H9 (cell line): ENCODE results near the gene QSOX2. TPM values are rescaled to one million over a fixed set of nuclear protein-coding genes. Genes with fewer than 3 reads are reported as not detected.

ENCODE experiments used
- DNase-seq: peaks from one replicate; pipeline ENCODE4 v3.0.0-alpha.2; 2017
- H2AFZ ChIP-seq: one replicate; pipeline ENCODE4 v1.6.1; 2013; ENCODE audit warnings: mild to moderate bottlenecking, low read length, control low read depth, moderate library complexity
- H2AK5ac ChIP-seq: 2 replicates; pipeline ENCODE4 v1.6.1; 2013; ENCODE audit warnings: low read length, control low read depth, mixed read lengths; ENCODE audit not compliant: insufficient read length
- H2BK120ac ChIP-seq: one replicate; pipeline ENCODE4 v1.6.1; 2013; ENCODE audit warnings: low read depth, mild to moderate bottlenecking, low read length, control low read depth, inconsistent platforms; ENCODE audit not compliant: poor library complexity, severe bottlenecking
- H2BK12ac ChIP-seq: 2 replicates; pipeline ENCODE4 v1.6.1; 2013; ENCODE audit warnings: low read length, control low read depth, mixed read lengths, low read depth; ENCODE audit not compliant: insufficient read length
- H2BK15ac ChIP-seq: 2 replicates; pipeline ENCODE4 v1.6.1; 2013; ENCODE audit warnings: low read depth, low read length, control low read depth
- H2BK20ac ChIP-seq: one replicate; pipeline ENCODE4 v1.6.1; 2013; ENCODE audit warnings: low read depth, mild to moderate bottlenecking, low read length, control low read depth, inconsistent platforms; ENCODE audit not compliant: poor library complexity, severe bottlenecking
- H2BK5ac ChIP-seq: 2 replicates; pipeline ENCODE4 v1.6.1; 2013; ENCODE audit warnings: low read length, control low read depth, mixed read lengths; ENCODE audit not compliant: insufficient read length
- H3K14ac ChIP-seq: 2 replicates; pipeline ENCODE4 v1.6.1; 2013; ENCODE audit warnings: low read length, control low read depth; ENCODE audit not compliant: insufficient read depth
- H3K18ac ChIP-seq: 2 replicates; pipeline ENCODE4 v1.6.1; 2013; ENCODE audit warnings: low read depth, mild to moderate bottlenecking, mixed read lengths, low read length, control low read depth; ENCODE audit not compliant: insufficient read length
- H3K23ac ChIP-seq: 2 replicates; pipeline ENCODE4 v1.6.1; 2013; ENCODE audit warnings: low read length, control low read depth, mixed read lengths, low read depth; ENCODE audit not compliant: insufficient read length
- H3K23me2 ChIP-seq: 2 replicates; pipeline ENCODE4 v1.6.1; 2013; ENCODE audit warnings: low read depth, mild to moderate bottlenecking, mixed read lengths, low read length, control low read depth; ENCODE audit not compliant: insufficient read length, poor library complexity, severe bottlenecking
- H3K27ac ChIP-seq: 2 replicates; pipeline ENCODE4 v1.5.1; 2013; ENCODE audit warnings: low read length, control low read depth, mixed read lengths, low read depth; ENCODE audit not compliant: insufficient read length
- H3K27me3 ChIP-seq: 2 replicates; pipeline ENCODE4 v1.6.1; 2013; ENCODE audit warnings: low read length, control low read depth, inconsistent platforms; ENCODE audit not compliant: insufficient read depth
- H3K4ac ChIP-seq: 2 replicates; pipeline ENCODE4 v1.6.1; 2013; ENCODE audit warnings: low read depth, mild to moderate bottlenecking, control low read depth, inconsistent platforms, low read length, moderate library complexity
- H3K4me1 ChIP-seq: 2 replicates; pipeline ENCODE4 v1.6.1; 2013; ENCODE audit warnings: low read length, control low read depth, inconsistent platforms; ENCODE audit not compliant: insufficient read depth
- H3K4me2 ChIP-seq: 2 replicates; pipeline ENCODE4 v1.6.1; 2013; ENCODE audit warnings: low read length, control low read depth, mixed read lengths; ENCODE audit not compliant: insufficient read length, insufficient read depth
- H3K56ac ChIP-seq: 2 replicates; pipeline ENCODE4 v1.6.1; 2013; ENCODE audit warnings: low read depth, mild to moderate bottlenecking, mixed read lengths, low read length, control low read depth; ENCODE audit not compliant: insufficient read length
- H3K79me1 ChIP-seq: 2 replicates; pipeline ENCODE4 v1.6.1; 2013; ENCODE audit warnings: low read depth, mild to moderate bottlenecking, moderate library complexity, low read length, control low read depth, inconsistent platforms; ENCODE audit not compliant: insufficient read depth, poor library complexity, severe bottlenecking
- H3K79me2 ChIP-seq: 2 replicates; pipeline ENCODE4 v1.6.1; 2013; ENCODE audit warnings: low read length, control low read depth, inconsistent platforms; ENCODE audit not compliant: insufficient read depth
- H3K9ac ChIP-seq: 2 replicates; pipeline ENCODE4 v1.6.1; 2013; ENCODE audit warnings: low read length, control low read depth, mixed read lengths; ENCODE audit not compliant: insufficient read length; ENCODE audit errors: extremely low read depth
- H3K9me3 ChIP-seq: one replicate; pipeline ENCODE4 v1.6.1; 2013; ENCODE audit warnings: low read depth, low read length, inconsistent platforms; ENCODE audit not compliant: control insufficient read depth
- H3T11ph ChIP-seq: one replicate; pipeline ENCODE4 v1.6.1; 2013; ENCODE audit warnings: mild to moderate bottlenecking, low read length, control low read depth, inconsistent platforms
- H4K20me1 ChIP-seq: one replicate; pipeline ENCODE4 v1.6.1; 2013; ENCODE audit not compliant: control insufficient read depth, insufficient read length, insufficient read depth
- H4K5ac ChIP-seq: 2 replicates; pipeline ENCODE4 v1.6.1; 2013; ENCODE audit warnings: low read depth, mild to moderate bottlenecking, mixed read lengths, low read length, control low read depth; ENCODE audit not compliant: insufficient read length
- H4K8ac ChIP-seq: replicated peaks from 2 replicates; pipeline ENCODE4 v1.6.1; 2013; ENCODE audit warnings: low read length, control low read depth, mixed read lengths, low read depth; ENCODE audit not compliant: insufficient read length
- H4K91ac ChIP-seq: 2 replicates; pipeline ENCODE4 v1.6.1; 2013; ENCODE audit warnings: low read depth, mild to moderate bottlenecking, moderate library complexity, mixed read lengths, low read length, control low read depth; ENCODE audit not compliant: insufficient read length
- H3K27ac Mint-ChIP-seq, 3 experiments: 2 replicates in 2 of 3; 3 replicates in 1 of 3; pipeline ENCODE4 v1.8.0; 2020 to 2021; ENCODE audit warnings: mixed read lengths in 3 of 3, mild to moderate bottlenecking in 1 of 3, moderate library complexity in 1 of 3
- H3K27me3 Mint-ChIP-seq: 2 replicates; pipeline ENCODE4 v1.8.0; 2021; ENCODE audit warnings: low read depth, mild to moderate bottlenecking, moderate library complexity, mixed read lengths
- H3K36me3 Mint-ChIP-seq, 3 experiments: 2 replicates in 2 of 3; 3 replicates in 1 of 3; pipeline ENCODE4 v1.8.0; 2020 to 2021; ENCODE audit warnings: low read depth in 3 of 3, mixed read lengths in 3 of 3; ENCODE audit not compliant: insufficient read depth in 1 of 3
- H3K4me1 Mint-ChIP-seq, 2 experiments: 2 replicates each; pipeline ENCODE4 v1.8.0; 2020; ENCODE audit warnings: mixed read lengths in 2 of 2
- H3K4me3 Mint-ChIP-seq, 2 experiments: 2 replicates in 1 of 2; 3 replicates in 1 of 2; pipeline ENCODE4 v1.8.0; 2020 to 2021; ENCODE audit warnings: mild to moderate bottlenecking in 2 of 2, mixed read lengths in 2 of 2, moderate library complexity in 1 of 2
- H3K9me3 Mint-ChIP-seq, 2 experiments: 2 replicates in 1 of 2; 3 replicates in 1 of 2; pipeline ENCODE4 v1.8.0; 2020; ENCODE audit warnings: mild to moderate bottlenecking in 2 of 2, mixed read lengths in 2 of 2, moderate library complexity in 1 of 2
- CTCF ChIP-seq: fragments of 200-600 bp; sonication (generic); conservative IDR thresholded peaks from 3 replicates; pipeline ENCODE4 v1.8.0; 2021; ENCODE audit warnings: antibody characterized with exemption, mild to moderate bottlenecking
- WGBS: extraction: QIAGEN DNeasy Blood & Tissue Kit; methylation state at CpG from one replicate; pipeline ENCODE4 v1.1.7; 2013; ENCODE audit warnings: missing lambda C conversion rate, low lambda C conversion rate, mixed read lengths; ENCODE audit not compliant: insufficient read length; ENCODE audit errors: extremely low coverage; 5-methylcytosine and 5-hydroxymethylcytosine counted together
- total RNA-seq: library from RNA; stranded (reverse); gene quantifications from 2 replicates; pipeline ENCODE4 v1.2.1, GENCODE V29; 2021

QSOX2 gene
- total RNA-seq, 1 experiment from 2014 or later: 25.8 TPM

GRCh38 chr9:136252281-136252680 lies 6.7 kb upstream of the QSOX2 start:
- no peaks in the 10 kb centered on the region for H3K23me2 ChIP-seq
- no peaks in the 10 kb centered on the region for H3K79me2 ChIP-seq
- Mint-ChIP-seq H3K9me3 (no peaks in the 10 kb centered on the region), H3K27ac (no peak overlapping the region), H3K27me3 (peaks cover 5% of the 10 kb centered on the region), H3K4me1 (peaks cover 11 to 19% of the 10 kb centered on the region in 2 experiments), H3K36me3 (no peaks in the 10 kb centered on the region), H3K4me3 (no peak overlapping the region)
- DNase-seq: no peak
- no peak overlapping the region for H3K27ac ChIP-seq
- TF ChIP-seq CTCF: no peak
- H2AFZ ChIP-seq: no peak overlapping the region
- no peak overlapping the region for H3T11ph ChIP-seq
- no peak overlapping the region for H2BK5ac ChIP-seq
- no peak overlapping the region for H4K91ac ChIP-seq
- no peak overlapping the region for H2BK12ac ChIP-seq
- H3K9ac ChIP-seq: no peak overlapping the region
- no peak overlapping the region; the same call in 1 of the 2 replicates for H3K14ac ChIP-seq
- H3K4ac ChIP-seq: no peak overlapping the region
- H3K9me3 ChIP-seq: no peaks in the 10 kb centered on the region
- no peaks in the 10 kb centered on the region for H3K4me1 ChIP-seq
- H2BK120ac ChIP-seq: no peak overlapping the region
- H4K8ac ChIP-seq: no peak overlapping the region
- H3K79me1 ChIP-seq: no peaks in the 10 kb centered on the region
- no peak overlapping the region for H3K23ac ChIP-seq
- H4K20me1 ChIP-seq: no peaks in the 10 kb centered on the region
- no peaks in the 10 kb centered on the region for H3K27me3 ChIP-seq
- no peak overlapping the region for H3K18ac ChIP-seq
- H2BK20ac ChIP-seq: no peak overlapping the region
- no peak overlapping the region for H4K5ac ChIP-seq
- H2AK5ac ChIP-seq: no peak overlapping the region
- H3K56ac ChIP-seq: no peak overlapping the region
- H2BK15ac ChIP-seq: no peak overlapping the region
- no CpG with 5 or more reads among the region's 29 CpGs for WGBS
- H3K4me2 ChIP-seq: no peak overlapping the region
